Hepatocyte (in vitro differentiated cells): ENCODE data around the gene COL4A2. TPM values are rescaled to one million over a fixed set of nuclear protein-coding genes. Genes with fewer than 3 reads are reported as not detected.

ENCODE experiments used
- DNase-seq: peaks from one replicate; pipeline ENCODE4 v3.0.0-alpha.2; 2016; ENCODE audit warnings: low spot score
- H2AFZ ChIP-seq: fragments of 200-600 bp; sonication (generic); 2 replicates; pipeline ENCODE4 v1.6.0; 2016; ENCODE audit warnings: antibody characterized with exemption, mild to moderate bottlenecking
- H3K27ac ChIP-seq: fragments of 200-600 bp; sonication (generic); 2 replicates; pipeline ENCODE4 v1.5.1; 2016; ENCODE audit warnings: mild to moderate bottlenecking
- H3K27me3 ChIP-seq: fragments of 200-600 bp; sonication (generic); 2 replicates; pipeline ENCODE4 v1.6.1; 2016
- H3K36me3 ChIP-seq: fragments of 200-600 bp; sonication (generic); replicated peaks from 2 replicates; pipeline ENCODE4 v1.5.1; 2016; ENCODE audit warnings: low read depth; ENCODE audit not compliant: insufficient read depth
- H3K4me1 ChIP-seq: fragments of 200-600 bp; sonication (generic); 2 replicates; pipeline ENCODE4 v1.5.1; 2016; ENCODE audit warnings: mild to moderate bottlenecking, moderate library complexity; ENCODE audit not compliant: insufficient read depth
- H3K4me2 ChIP-seq: fragments of 200-600 bp; sonication (generic); 2 replicates; pipeline ENCODE4 v1.6.0; 2016
- H3K4me3 ChIP-seq: fragments of 200-600 bp; sonication (generic); 2 replicates; pipeline ENCODE4 v1.5.1; 2016; ENCODE audit warnings: mild to moderate bottlenecking
- H3K79me2 ChIP-seq: fragments of 200-600 bp; sonication (generic); 2 replicates; pipeline ENCODE4 v1.6.0; 2017; ENCODE audit warnings: mild to moderate bottlenecking
- H3K9me2 ChIP-seq: fragments of 200-600 bp; sonication (generic); replicated peaks from 2 replicates; pipeline ENCODE4 v1.6.0; 2017; ENCODE audit warnings: mild to moderate bottlenecking; ENCODE audit not compliant: insufficient read depth
- H3K9me3 ChIP-seq: fragments of 200-600 bp; sonication (generic); 2 replicates; pipeline ENCODE4 v1.5.1; 2016; ENCODE audit warnings: low read depth, mild to moderate bottlenecking
- H4K20me1 ChIP-seq: fragments of 200-600 bp; sonication (generic); 2 replicates; pipeline ENCODE4 v1.6.0; 2016; ENCODE audit warnings: mild to moderate bottlenecking; ENCODE audit not compliant: insufficient read depth, poor library complexity, severe bottlenecking
- CTCF ChIP-seq: fragments of 200-600 bp; sonication (generic); IDR thresholded peaks from 2 replicates; pipeline ENCODE4 v1.5.1; 2016; ENCODE audit warnings: antibody characterized with exemption, mild to moderate bottlenecking; ENCODE audit not compliant: poor library complexity
- EZH2 ChIP-seq: fragments of 200-600 bp; sonication (generic); IDR thresholded peaks from 2 replicates; pipeline ENCODE4 v1.6.1; 2016; ENCODE audit warnings: antibody characterized with exemption, mild to moderate bottlenecking, borderline replicate concordance
- EZH2phosphoT487 ChIP-seq: fragments of 200-600 bp; sonication (generic); IDR thresholded peaks from one replicate; pipeline ENCODE4 v1.6.1; 2018; ENCODE audit warnings: antibody characterized with exemption, mild to moderate bottlenecking, low read depth, moderate library complexity; ENCODE audit not compliant: unreplicated experiment, severe bottlenecking
- WGBS: methylation state at CpG from one replicate; pipeline ENCODE4 v1.1.6; 2016; ENCODE audit warnings: low lambda C conversion rate; ENCODE audit errors: missing lambda C conversion rate; 5-methylcytosine and 5-hydroxymethylcytosine counted together
- polyA plus RNA-seq: library from polyadenylated mRNA; unstranded; fragments of >200 nt; fragmentation: Nextera tagmentation; extraction: Ambion mirVana; gene quantifications from 2 replicates; pipeline ENCODE4 v1.2.1, GENCODE V29; 2016
- total RNA-seq: library from RNA; depleted of rRNA; stranded (reverse); fragments of >200 nt; gene quantifications from 2 replicates; pipeline ENCODE4 v1.2.3, GENCODE V29; 2014

Gene COL4A2
- total and polyA plus RNA-seq, 2 experiments from 2014 or later = 171 to 221 TPM

- H2AFZ ChIP-seq = no peak overlapping the region
- H4K20me1 ChIP-seq = no peaks in the 10 kb centered on the region
- H3K79me2 ChIP-seq = no peaks in the 10 kb centered on the region
- no peaks in the 10 kb centered on the region for H3K27me3 ChIP-seq
- DNase-seq = no peak
- no peaks in the 10 kb centered on the region for H3K9me2 ChIP-seq
- H3K27ac ChIP-seq = peak overlapping the region; percentile 84
- WGBS = 85% methylated on average over 14 of the region's 14 CpGs
- H3K4me2 ChIP-seq = peak overlapping the region; percentile 25
- H3K4me3 ChIP-seq = no peak overlapping the region
- H3K9me3 ChIP-seq = no peaks in the 10 kb centered on the region
- no peaks in the 10 kb centered on the region for H3K36me3 ChIP-seq
- TF ChIP-seq CTCF (no peak), EZH2phosphoT487 (no peak), EZH2 (no peak)
- H3K4me1 ChIP-seq = peaks cover 10% of the 10 kb centered on the region
These were observed 90.5 kb downstream of the COL4A2 start for GRCh38 chr13:110397436-110398115.

- TF ChIP-seq CTCF (no peak), EZH2phosphoT487 (no peak), EZH2 (no peak)
These were observed 91.8 kb downstream of the COL4A2 start for GRCh38 chr13:110398564-110399507.

GRCh38 chr13:110399801-110400200 lies 92.7 kb downstream of the COL4A2 start:
- Histone ChIP-seq H3K4me3 (no peak overlapping the region), H2AFZ (no peak overlapping the region), H3K36me3 (no peaks in the 10 kb centered on the region), H3K9me2 (no peaks in the 10 kb centered on the region), H3K4me2 (no peak overlapping the region), H3K27ac (peak overlapping the region; percentile 84), H4K20me1 (no peaks in the 10 kb centered on the region), H3K4me1 (peaks cover 9% of the 10 kb centered on the region), H3K27me3 (no peaks in the 10 kb centered on the region), H3K79me2 (peaks cover 3% of the 10 kb centered on the region), H3K9me3 (no peaks in the 10 kb centered on the region)
- 95% methylated on average over 2 of the region's 2 CpGs for WGBS
- no peak for TF ChIP-seq EZH2
- TF ChIP-seq CTCF = no peak
- TF ChIP-seq EZH2phosphoT487 = no peak
- DNase-seq = no peak

More at GRCh38 chr13:110398564-110399507, 91.8 kb downstream of the COL4A2 start:
- no peaks in the 10 kb centered on the region for H4K20me1 ChIP-seq
- H3K4me2 ChIP-seq = no peak overlapping the region
- H3K27ac ChIP-seq = peak overlapping the region; percentile 84
- H2AFZ ChIP-seq = no peak overlapping the region
- H3K4me1 ChIP-seq = peaks cover 9% of the 10 kb centered on the region
- no peaks in the 10 kb centered on the region for H3K79me2 ChIP-seq
- no peaks in the 10 kb centered on the region for H3K9me2 ChIP-seq
- no peaks in the 10 kb centered on the region for H3K27me3 ChIP-seq
- DNase-seq = no peak
- no peaks in the 10 kb centered on the region for H3K9me3 ChIP-seq
- WGBS = 79% methylated on average over 7 of the region's 7 CpGs
- no peak overlapping the region for H3K4me3 ChIP-seq
- H3K36me3 ChIP-seq = no peaks in the 10 kb centered on the region
